EL (cell line): ENCODE data around the gene STRIP1.
A peak's percentile ranks its signal among the peaks of the same experiment; 100 is the strongest.

ENCODE experiments used
- DNase-seq: peaks from one replicate; pipeline ENCODE4 v3.0.0-alpha.2; 2016

STRIP1 gene

DNA sequence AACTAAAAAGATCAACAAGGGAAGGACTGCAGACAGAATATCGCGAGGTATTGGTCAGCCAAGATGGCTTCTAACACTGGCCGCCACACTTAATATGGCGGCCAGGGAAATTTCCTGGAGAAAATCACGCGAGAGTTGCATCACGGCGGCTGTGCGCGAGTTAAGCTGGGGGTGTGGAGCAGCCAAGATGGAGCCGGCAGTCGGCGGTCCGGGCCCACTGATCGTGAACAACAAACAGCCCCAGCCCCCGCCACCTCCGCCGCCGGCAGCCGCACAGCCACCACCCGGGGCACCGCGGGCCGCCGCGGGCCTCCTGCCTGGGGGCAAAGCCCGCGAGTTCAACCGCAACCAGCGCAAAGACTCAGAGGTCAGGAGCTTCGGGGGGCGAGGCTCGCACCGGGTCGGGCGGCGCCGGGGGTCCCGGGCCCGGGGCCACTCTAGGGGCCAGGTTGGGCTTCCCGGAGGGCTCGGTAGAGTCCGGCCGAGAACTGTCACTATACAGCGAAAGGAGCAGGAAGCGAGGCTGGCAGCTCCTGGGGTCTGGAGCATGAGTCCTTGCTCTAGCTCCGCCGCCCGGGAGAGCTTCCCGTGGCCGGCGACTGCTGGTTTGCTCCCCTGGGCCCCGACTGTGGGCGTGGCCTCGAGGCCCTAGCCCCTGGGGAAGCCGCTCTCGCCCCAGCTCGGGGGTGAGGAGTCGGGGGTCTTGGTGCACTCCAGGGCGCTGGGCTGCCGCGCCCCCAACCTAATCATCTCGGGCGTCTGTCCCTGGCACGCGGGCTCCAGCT lies at the start of gene STRIP1:
Gene STRIP1, plus strand, starts transcription at position 174 of the 785 bp plus-strand sequence. Its CDS starts 14 bp downstream, at position 188.
- DNase-seq, result peak; percentile 98

GRCh38 chr1:109985247-109986053 lies 49.0 kb upstream of the STRIP1 start:
- no peak for DNase-seq

GRCh38 chr1:109986054-109986444 lies 48.4 kb upstream of the STRIP1 start:
- DNase-seq, result no peak

DNA sequence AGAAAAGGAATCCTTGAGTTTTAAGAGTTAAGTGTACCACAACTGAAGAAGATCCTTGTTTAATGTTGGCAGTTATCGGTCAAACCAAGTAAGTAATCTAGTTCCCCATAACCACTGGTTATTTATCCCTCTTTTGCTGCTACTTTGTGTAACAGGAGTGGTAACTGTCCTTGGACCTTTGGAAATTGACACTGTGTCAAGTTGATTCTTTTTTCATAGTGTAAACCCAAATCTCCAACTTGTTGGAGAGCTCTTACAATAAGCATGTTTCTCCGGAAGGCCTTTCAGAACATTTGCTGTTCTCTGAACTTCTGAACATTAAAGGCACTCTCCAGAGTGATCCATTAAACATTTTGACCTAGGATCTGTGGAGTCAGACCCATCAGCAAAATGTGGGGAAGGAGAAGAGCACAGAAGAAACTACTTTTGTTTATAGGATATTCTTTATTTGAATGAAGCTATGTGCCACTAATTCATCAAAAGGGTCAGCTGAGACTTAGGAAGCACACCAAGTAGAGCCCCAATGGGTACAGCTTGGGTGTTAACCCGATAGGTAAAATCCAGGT lies 46.0 kb upstream of the STRIP1 start:
- no peak for DNase-seq

DNA sequence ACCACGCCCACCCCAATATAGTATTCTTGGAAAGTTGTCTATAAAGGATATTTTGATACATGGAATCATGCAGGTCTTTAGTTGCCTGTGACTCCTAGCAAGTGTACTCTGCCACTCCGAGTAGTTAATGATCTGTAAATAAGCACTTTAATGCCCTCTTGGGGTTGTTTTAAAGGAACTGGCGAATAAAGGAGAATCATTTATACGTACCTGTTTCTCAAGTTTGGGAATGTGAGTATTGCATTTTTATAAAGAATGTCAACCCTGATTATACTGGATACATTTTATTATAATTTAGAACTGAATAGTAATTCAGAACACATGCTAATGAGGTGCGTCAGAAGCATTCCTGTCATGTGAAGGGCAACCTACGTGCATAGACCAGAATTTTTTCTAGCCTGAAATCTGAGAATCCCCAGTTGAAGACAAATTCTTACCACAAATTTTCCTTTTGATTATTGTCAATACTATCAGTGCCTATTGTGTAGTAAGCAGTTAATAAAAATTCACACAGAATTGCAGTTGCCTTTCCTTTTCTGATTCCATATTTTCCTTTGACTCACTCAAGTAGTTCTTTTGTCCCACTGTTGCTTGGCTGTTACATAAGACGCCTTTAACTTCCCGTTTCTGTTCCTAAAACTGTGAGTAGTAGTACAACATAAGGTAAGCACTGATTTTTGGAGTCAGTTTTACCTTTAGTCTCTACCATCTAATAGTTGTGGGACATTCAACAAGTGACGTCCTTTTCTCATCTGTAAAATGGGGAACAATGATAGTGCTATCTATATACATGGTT lies 44.7 kb upstream of the STRIP1 start:
- DNase-seq, result no peak

GRCh38 chr1:109990302-109990653 lies 44.1 kb upstream of the STRIP1 start:
- DNase-seq, result no peak

- DNase-seq, result no peak
These were observed 43.0 kb upstream of the STRIP1 start for GRCh38 chr1:109991400-109991925.

GRCh38 chr1:109993885-109994284 lies 40.5 kb upstream of the STRIP1 start:
- no peak for DNase-seq

GRCh38 chr1:109994654-109995053 lies 39.8 kb upstream of the STRIP1 start:
- no peak for DNase-seq

- no peak for DNase-seq
These were observed 38.9 kb upstream of the STRIP1 start for GRCh38 chr1:109995536-109995935.

DNA sequence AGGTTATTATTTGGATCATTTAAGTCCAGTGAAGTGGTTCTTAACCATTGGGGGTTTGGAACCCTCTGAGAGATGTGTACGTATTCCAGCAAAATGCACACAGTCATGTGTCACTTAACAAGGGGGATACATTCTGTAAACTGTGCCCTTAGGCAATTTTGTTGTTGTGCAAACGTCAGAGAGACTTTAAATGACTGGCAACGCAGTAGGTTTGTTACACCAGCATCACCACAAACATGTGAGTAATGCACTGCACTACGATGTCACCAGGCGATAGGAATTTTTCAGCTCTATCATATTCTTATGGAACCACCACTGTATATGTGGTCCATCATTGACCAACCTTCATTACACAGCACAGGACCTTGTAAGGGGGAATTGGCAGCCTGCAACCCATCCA lies 37.9 kb upstream of the STRIP1 start:
- DNase-seq, result peak; percentile 92

DNA sequence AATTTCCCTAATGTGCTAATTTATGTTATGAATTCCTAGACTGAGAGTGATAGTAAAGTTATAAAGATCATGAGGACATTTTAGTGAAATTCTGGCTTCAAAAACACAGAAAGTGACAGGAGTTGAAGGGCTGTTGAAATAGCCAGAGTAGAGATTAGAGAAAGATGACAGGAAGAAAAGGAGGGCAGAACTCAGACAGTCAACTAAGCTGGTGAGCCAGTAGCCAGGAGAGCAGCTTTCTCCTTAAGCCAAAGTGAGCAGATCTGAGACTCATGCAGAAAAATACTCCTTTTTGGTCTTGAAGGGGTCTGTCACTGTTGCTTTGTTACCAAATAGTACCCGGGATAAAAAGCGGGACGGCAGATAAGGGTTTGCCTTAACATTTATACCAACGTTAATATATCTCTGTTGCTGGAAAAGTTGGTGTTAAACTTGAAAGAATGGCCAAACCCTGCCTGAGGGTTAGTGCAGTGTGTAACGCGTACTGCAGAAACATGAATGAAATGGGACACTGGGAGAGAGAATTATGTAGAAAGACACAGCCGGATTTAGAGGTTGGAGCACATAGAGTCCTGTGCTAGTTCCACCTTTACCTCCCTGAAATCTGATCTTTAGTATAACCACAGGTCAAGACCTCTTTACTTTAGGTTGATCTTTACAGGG lies 37.1 kb upstream of the STRIP1 start:
- DNase-seq, result no peak

DNA sequence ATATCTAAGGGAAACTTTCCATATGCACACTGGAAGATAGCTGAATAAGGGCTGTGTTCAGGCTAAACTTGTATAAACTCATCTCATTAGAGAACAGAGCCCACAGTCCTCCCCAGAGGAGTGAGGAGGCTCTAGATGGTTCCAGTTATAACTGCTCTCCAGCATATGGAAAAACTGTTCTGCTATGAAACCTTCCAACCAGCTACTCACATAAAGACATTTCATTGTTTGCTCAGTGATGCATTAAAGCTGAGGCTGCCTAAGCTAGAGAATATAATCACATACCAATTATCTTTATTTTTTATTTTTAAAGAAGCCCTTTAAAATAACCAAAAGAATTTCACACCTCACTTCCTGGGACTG lies 36.6 kb upstream of the STRIP1 start:
- no peak for DNase-seq

GRCh38 chr1:110002695-110003094 lies 31.7 kb upstream of the STRIP1 start:
- DNase-seq, result no peak

GRCh38 chr1:110003747-110004428 lies 30.5 kb upstream of the STRIP1 start:
- peak; percentile 97 for DNase-seq

GRCh38 chr1:110004583-110004982 lies 29.8 kb upstream of the STRIP1 start:
- DNase-seq, result no peak

DNA sequence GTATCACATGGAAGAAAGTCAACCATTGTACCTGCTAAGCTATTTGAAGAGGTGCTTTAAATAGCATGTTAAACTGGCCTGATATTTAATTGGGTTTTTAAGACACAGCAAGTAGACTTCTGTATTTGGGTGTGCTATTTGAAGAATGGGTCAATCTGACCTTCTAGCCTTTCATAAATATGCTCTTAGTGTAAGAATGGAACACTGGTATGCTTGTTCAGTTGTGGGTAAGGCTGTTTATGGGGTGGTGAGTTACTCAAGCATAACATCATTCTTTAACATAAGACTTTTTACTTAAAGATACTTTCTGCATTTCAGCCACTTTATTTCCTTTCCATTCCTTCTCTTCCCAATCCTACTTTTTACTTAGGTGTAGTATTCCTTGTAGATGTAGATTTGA lies 28.5 kb upstream of the STRIP1 start:
- peak; percentile 57 for DNase-seq

GRCh38 chr1:110006516-110006915 lies 27.9 kb upstream of the STRIP1 start:
- no peak for DNase-seq

DNA sequence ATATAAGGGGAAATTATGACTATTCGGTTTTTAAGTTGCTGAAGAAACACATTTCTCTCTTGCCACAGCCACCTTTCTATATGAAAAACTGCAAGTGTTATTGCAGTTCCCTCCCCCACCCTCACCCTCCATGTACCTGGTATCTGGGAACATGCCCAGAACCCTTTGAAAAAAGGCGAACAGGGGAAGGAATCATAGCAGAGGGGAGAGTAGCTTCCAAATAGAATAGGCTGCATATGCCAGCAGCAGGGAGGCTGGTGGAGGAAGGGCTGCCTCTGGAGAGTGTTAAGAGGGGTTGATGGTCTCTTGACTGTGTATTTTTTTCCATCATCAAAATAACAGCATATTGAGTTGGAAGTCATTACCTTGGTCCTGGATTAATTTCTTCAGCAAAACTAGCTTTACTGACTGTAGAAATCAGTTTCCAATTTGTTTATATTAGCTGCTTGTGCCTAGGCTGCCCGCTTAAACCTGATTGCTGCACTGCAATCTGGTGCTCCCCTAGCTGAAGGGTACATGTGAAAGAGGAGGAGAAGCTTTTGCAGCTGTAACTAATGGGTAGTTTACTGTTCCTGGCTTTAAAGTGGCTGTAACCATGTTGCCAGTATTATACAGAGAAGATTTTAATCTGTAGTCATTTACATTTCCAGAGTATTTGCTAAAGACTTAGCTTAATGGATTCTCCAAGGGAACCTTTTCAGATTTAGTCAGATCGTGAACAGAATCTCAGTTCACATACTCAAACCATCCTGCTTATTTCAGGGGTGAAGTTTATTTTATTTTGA lies 27.2 kb upstream of the STRIP1 start:
- DNase-seq, result no peak

GRCh38 chr1:110008971-110009565 lies 25.4 kb upstream of the STRIP1 start:
- DNase-seq, result no peak
